Right lobe of liver (tissue), 6 donors: ENCODE results near the gene RBM47. TPM values are rescaled to one million over a fixed set of nuclear protein-coding genes. Genes with fewer than 3 reads are reported as not detected.
A peak's percentile ranks its signal among the peaks of the same experiment; 100 is the strongest.

ENCODE experiments used
- ATAC-seq, 4 donors: fragments of 200-7000 bp; cut with Tn5 transposase; one replicate each; pipeline ENCODE4 v1.9.1; 2020; ENCODE audit warnings: mild to moderate bottlenecking in 4 of 4, moderate library complexity in 4 of 4
- DNase-seq, 3 donors: peaks; one replicate each; pipeline ENCODE4 v3.0.0-alpha.2; 2020
- H3K27ac ChIP-seq, 3 donors: fragments of 200-600 bp; one replicate each; pipeline ENCODE4 v1.8.0; 2022
- H3K27me3 ChIP-seq, 2 donors: fragments of 200-600 bp; one replicate each; pipeline ENCODE4 v1.8.0; 2022
- H3K36me3 ChIP-seq, 4 donors: fragments of 200-600 bp; sonication (generic) in 1 of 4; one replicate each; pipeline versions ENCODE4 v1.5.1 to v1.8.0; 2017 to 2022; ENCODE audit warnings: control low read depth in 1 of 4
- H3K4me1 ChIP-seq, 4 donors: fragments of 200-600 bp; sonication (generic) in 1 of 4; one replicate each; pipeline versions ENCODE4 v1.5.1 to v1.8.0; 2017 to 2022; ENCODE audit warnings: control low read depth in 1 of 4
- H3K4me3 ChIP-seq, 3 donors: fragments of 200-600 bp; one replicate each; pipeline ENCODE4 v1.8.0; 2022
- H3K9me3 ChIP-seq, 4 donors: fragments of 200-600 bp; sonication (generic) in 1 of 4; one replicate each; pipeline versions ENCODE4 v1.5.1 to v1.8.0; 2017 to 2022; ENCODE audit warnings: control low read depth in 1 of 4
- POLR2A ChIP-seq: fragments of 450-650 bp; IDR thresholded peaks from one replicate; pipeline ENCODE4 v1.6.1; 2017; ENCODE audit warnings: antibody characterized with exemption, mild to moderate bottlenecking
- WGBS: methylation state at CpG from one replicate; pipeline ENCODE4 v1.1.6; 2018; ENCODE audit warnings: low coverage, low lambda C conversion rate; ENCODE audit not compliant: insufficient coverage; ENCODE audit errors: missing lambda C conversion rate; 5-methylcytosine and 5-hydroxymethylcytosine counted together
- intact Hi-C, 2 donors: fragments of 100-400 bp; cut with DNase I; formaldehyde crosslinking; loops; one replicate each; pipeline versions ENCODE4 v1.11.2 to v1.14.1; 2022
- total RNA-seq, 6 experiments: library from RNA; depleted of rRNA in 2 of 6; stranded (reverse); fragments of >200 nt in 2 of 6; fragmentation: NEBNext Ultra II Directional in 3 of 6; extraction: Animal tissue kit (Norgen Biotek cat#: 25700) in 3 of 6; gene quantifications; one replicate each; pipeline versions ENCODE4 v1.1.0 to v1.2.4, GENCODE V29; 2016 to 2023
- TF ChIP-seq, protein P1 (sequence below), 4 donors: fragments of 200-600 bp in 3 of 4; fragments of 450-650 bp in 1 of 4; IDR thresholded peaks; one replicate each; pipeline versions ENCODE4 v1.5.1 to v1.8.0; 2016 to 2022; ENCODE audit warnings: antibody characterized with exemption in 4 of 4, mild to moderate bottlenecking in 2 of 4
- donor health status: DM: no; HTN: yes; CAD: no.
- donor health status: DM: no; HTN: no; CAD: no.
- donor health status: DM: no; HTN: no; CAD: no.
- donor health status: DM: no; HTN: yes; CAD: no.
- donor health status: DM: no; HTN: yes; CAD: no.

Gene RBM47
- total RNA-seq, 6 experiments from 2014 or later = 29.5 to 85.0 (median 51.1) TPM

DNA sequence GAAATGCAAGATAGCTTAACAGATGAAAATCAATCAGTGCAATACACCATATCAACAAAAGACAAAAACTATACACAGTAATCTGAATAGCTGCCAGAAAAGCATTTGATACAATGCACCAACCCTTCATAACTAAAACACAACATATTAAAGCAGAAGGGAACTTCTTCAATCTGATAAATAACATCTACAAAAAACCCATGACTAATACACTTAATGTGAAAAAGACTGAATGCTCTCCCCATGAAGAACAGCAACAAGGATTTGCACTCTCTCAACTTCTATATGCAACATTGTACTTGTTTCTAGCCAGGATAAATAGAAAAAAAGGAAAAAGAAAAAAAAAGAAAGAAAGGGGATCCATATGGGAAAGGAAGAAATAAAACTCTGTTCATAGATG, 139.7 kb downstream of the RBM47 start:
- H3K27ac ChIP-seq = no peak overlapping the region
- no peak overlapping the region for H3K4me3 ChIP-seq
- intact Hi-C loops = no loop called here
- ATAC-seq = no peak
- TF ChIP-seq POLR2A = no peak
- TF ChIP-seq, protein P1, sequence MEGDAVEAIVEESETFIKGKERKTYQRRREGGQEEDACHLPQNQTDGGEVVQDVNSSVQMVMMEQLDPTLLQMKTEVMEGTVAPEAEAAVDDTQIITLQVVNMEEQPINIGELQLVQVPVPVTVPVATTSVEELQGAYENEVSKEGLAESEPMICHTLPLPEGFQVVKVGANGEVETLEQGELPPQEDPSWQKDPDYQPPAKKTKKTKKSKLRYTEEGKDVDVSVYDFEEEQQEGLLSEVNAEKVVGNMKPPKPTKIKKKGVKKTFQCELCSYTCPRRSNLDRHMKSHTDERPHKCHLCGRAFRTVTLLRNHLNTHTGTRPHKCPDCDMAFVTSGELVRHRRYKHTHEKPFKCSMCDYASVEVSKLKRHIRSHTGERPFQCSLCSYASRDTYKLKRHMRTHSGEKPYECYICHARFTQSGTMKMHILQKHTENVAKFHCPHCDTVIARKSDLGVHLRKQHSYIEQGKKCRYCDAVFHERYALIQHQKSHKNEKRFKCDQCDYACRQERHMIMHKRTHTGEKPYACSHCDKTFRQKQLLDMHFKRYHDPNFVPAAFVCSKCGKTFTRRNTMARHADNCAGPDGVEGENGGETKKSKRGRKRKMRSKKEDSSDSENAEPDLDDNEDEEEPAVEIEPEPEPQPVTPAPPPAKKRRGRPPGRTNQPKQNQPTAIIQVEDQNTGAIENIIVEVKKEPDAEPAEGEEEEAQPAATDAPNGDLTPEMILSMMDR (IDR thresholded peaks at IDR 0.05) = no peak
- H3K36me3 ChIP-seq = no peaks in the 10 kb centered on the region
- peaks cover 0 to 83% (median 12%) of the 10 kb centered on the region in 4 donors for H3K4me1 ChIP-seq
- no peaks in the 10 kb centered on the region for H3K9me3 ChIP-seq
- no peak for DNase-seq
- H3K27me3 ChIP-seq = no peaks in the 10 kb centered on the region

DNA sequence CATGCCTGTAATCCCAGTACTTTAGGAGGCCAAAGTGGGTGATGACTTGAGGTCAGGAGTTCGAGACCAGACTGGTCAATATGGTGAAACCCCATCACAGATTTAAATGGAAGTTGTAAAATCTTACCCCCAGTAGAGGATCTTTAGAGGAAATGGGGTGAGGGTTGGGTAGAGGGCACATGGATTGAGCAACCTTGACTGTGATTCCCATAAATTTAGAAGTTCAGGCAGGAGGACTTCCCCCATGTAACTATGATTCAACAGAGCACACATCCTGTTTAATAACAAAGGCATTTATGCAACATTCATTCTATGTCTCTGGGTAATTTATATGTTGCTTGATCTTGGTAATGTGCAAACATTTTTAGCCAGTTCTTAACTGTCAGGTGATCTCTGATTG, 143.1 kb downstream of the RBM47 start:
- ATAC-seq (peak; percentile 40 to 83 (median 64)), DNase-seq (no peak)
- peak overlapping the region in 1 of 3 donors; percentile 14 for H3K27ac ChIP-seq
- no peaks in the 10 kb centered on the region for H3K27me3 ChIP-seq
- H3K4me1 ChIP-seq = peaks cover 0 to 79% (median 8%) of the 10 kb centered on the region in 4 donors
- intact Hi-C loops = no loop called here
- H3K36me3 ChIP-seq = peaks cover 0 to 2% (median 0%) of the 10 kb centered on the region in 4 donors
- H3K9me3 ChIP-seq = no peaks in the 10 kb centered on the region
- TF ChIP-seq, protein P1 (IDR thresholded peaks at IDR 0.05) = no peak
- TF ChIP-seq POLR2A = no peak
- 42% methylated on average over 1 of the region's 1 CpG for WGBS
- H3K4me3 ChIP-seq = no peak overlapping the region

DNA sequence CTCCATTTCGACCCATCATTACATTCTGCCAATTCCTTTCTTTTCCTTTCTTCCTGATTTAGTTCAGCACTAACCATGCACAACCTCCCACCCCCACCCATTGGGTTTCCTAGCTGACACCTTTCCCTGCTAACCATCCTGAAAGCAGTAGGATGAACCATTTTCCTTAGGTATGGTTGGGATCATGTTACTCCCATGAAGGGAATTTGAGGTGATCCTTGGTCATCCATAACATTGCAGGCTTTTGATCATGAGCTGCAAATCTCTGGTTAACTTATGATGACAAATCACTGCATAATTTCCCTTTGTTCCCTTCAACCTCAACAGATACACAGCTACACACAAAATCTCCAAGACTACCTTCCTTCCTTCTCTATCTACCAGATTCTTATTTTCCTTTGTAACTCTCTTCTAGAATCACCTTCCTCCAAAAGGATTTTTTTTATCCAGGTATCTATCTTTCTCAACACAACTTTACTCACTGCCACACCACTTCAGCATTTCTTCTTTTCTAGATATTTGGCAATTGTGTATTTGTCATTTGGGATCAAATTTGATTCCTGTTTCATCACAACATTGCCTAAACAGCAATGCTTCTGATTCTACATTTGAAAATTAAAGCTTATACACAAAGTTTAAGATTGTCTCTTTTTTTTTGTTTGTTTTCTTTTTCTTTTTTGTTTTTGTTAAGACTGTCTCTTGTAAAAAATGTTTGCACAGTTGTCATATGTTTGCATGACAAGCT, 145.1 kb downstream of the RBM47 start:
- no peak for DNase-seq
- Histone ChIP-seq H3K4me1 (peaks cover 0 to 67% (median 3%) of the 10 kb centered on the region in 4 donors), H3K27me3 (no peaks in the 10 kb centered on the region), H3K9me3 (no peaks in the 10 kb centered on the region), H3K4me3 (no peak overlapping the region), H3K27ac (peak overlapping the region in 1 of 3 donors; percentile 73), H3K36me3 (peaks cover 0 to 4% (median 0%) of the 10 kb centered on the region in 4 donors)
- no peak for ATAC-seq
- TF ChIP-seq, protein P1 (IDR thresholded peaks at IDR 0.05) = no peak
- no peak for TF ChIP-seq POLR2A
- WGBS = 67% methylated on average over 1 of the region's 1 CpG
- intact Hi-C loops = no loop called here

DNA sequence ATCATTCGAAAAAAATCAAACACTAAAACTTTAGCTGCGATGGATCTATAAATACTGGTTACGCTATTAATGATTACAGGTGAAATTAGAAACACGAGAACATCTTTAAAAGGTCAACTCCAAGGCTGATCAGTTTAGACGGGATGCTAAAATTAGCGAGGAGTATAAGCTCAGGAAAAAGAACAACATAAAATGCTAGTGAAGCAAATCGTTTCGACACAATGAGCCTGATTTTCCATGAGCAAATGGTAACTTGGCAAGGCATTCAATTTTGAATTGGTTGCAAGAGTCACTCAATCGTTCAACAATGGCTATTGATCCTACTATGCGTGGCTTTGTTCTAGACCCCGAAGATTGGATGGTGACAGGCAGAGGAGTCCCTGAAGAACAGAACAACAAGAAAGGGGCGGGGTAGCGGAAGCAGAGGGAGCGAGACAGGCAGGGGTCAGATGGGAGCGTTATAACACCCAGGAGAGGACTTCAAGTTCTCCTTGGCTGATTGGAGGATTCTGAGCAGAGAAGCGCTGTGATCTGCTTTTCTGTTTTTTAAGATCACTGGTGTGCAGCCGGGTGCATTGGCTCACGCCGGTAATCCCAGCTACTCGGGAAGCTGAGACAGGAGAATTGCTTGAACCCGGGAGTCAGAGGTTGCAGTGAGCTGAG, 146.5 kb downstream of the RBM47 start:
- ATAC-seq (peak; percentile 9 to 47 (median 22)), DNase-seq (no peak)
- peaks cover 0 to 56% (median 2%) of the 10 kb centered on the region in 4 donors for H3K4me1 ChIP-seq
- peaks cover 0 to 4% (median 0%) of the 10 kb centered on the region in 4 donors for H3K36me3 ChIP-seq
- intact Hi-C loops = no loop called here
- no peaks in the 10 kb centered on the region for H3K27me3 ChIP-seq
- no peak for TF ChIP-seq POLR2A
- TF ChIP-seq, protein P1 (IDR thresholded peaks at IDR 0.05) = no peak
- peak overlapping the region in 2 of 3 donors; percentile 7 to 73 for H3K27ac ChIP-seq
- 61% methylated on average over 16 of the region's 21 CpGs for WGBS
- H3K4me3 ChIP-seq = no peak overlapping the region
- H3K9me3 ChIP-seq = no peaks in the 10 kb centered on the region
